K562 (cell line): ENCODE data around the gene UHRF1.
"Not testable (repeated sequence)": the region's sequence is repeated elsewhere in the genome, so short reads cannot be mapped to it uniquely, and the experiment has no call there.

Source experiments
- FOSL1 ChIP-seq: fragments of 200-800 bp; sonication (Bioruptor generic); conservative IDR thresholded peaks from 2 replicates; pipeline ENCODE4 v1.6.1; 2016; ENCODE audit warnings: missing genetic modification characterization, missing compliant biosample characterization
- NR1H2 ChIP-seq: sonication (generic); formaldehyde crosslinking; IDR thresholded peaks from 2 replicates; pipeline ENCODE4 v1.4.0; 2020; ENCODE audit warnings: mild to moderate bottlenecking, missing genetic modification reagents
- NRF1 ChIP-seq, 2 experiments: fragments of 450-650 bp; IDR thresholded peaks in 1 of 2; conservative IDR thresholded peaks in 1 of 2; 2 replicates each; pipeline ENCODE4 v1.6.1; 2014; ENCODE audit warnings: mild to moderate bottlenecking in 2 of 2
- RCOR1 ChIP-seq, 2 experiments: IDR thresholded peaks; 2 replicates each; pipeline ENCODE4 v1.6.1; 2012; ENCODE audit warnings: low read depth in 2 of 2, low read length in 2 of 2, borderline replicate concordance in 1 of 2, improper control_type of control experiment in 1 of 2
- SIN3A ChIP-seq, 2 experiments: fragments of 150-350 bp in 1 of 2; IDR thresholded peaks; 2 replicates each; pipeline ENCODE4 v1.6.1; 2011 to 2016; ENCODE audit warnings: borderline replicate concordance in 2 of 2, low read depth in 2 of 2, low read length in 2 of 2, mild to moderate bottlenecking in 2 of 2, moderate library complexity in 2 of 2; ENCODE audit not compliant: control insufficient read depth in 1 of 2
- TSHZ1 ChIP-seq: fragments of 250-450 bp; sonication (Bioruptor Pico); IDR thresholded peaks from 2 replicates; pipeline ENCODE4 v1.4.0; 2020; ENCODE audit warnings: mild to moderate bottlenecking, moderate library complexity
- ZNF79 ChIP-seq: fragments of 250-450 bp; sonication (Bioruptor Pico); IDR thresholded peaks from 2 replicates; pipeline ENCODE4 v1.4.0; 2020; ENCODE audit warnings: low read depth, mild to moderate bottlenecking, moderate library complexity
- TF ChIP-seq, protein P1 (sequence below), 3 experiments: IDR thresholded peaks in 2 of 3; conservative IDR thresholded peaks in 1 of 3; 2 replicates each; pipeline ENCODE4 v1.5.1; 2011 to 2012; ENCODE audit warnings: low read length in 3 of 3, mild to moderate bottlenecking in 3 of 3, control low read depth in 2 of 3, improper control_type of control experiment in 1 of 3, inconsistent platforms in 1 of 3, low read depth in 1 of 3, mixed read lengths in 1 of 3, moderate library complexity in 1 of 3; ENCODE audit not compliant: insufficient read depth in 2 of 3
- TF ChIP-seq, protein P2 (sequence below): IDR thresholded peaks from 2 replicates; pipeline ENCODE4 v1.6.1; 2016; ENCODE audit warnings: missing genetic modification characterization, missing compliant biosample characterization

- TF ChIP-seq, protein P1, sequence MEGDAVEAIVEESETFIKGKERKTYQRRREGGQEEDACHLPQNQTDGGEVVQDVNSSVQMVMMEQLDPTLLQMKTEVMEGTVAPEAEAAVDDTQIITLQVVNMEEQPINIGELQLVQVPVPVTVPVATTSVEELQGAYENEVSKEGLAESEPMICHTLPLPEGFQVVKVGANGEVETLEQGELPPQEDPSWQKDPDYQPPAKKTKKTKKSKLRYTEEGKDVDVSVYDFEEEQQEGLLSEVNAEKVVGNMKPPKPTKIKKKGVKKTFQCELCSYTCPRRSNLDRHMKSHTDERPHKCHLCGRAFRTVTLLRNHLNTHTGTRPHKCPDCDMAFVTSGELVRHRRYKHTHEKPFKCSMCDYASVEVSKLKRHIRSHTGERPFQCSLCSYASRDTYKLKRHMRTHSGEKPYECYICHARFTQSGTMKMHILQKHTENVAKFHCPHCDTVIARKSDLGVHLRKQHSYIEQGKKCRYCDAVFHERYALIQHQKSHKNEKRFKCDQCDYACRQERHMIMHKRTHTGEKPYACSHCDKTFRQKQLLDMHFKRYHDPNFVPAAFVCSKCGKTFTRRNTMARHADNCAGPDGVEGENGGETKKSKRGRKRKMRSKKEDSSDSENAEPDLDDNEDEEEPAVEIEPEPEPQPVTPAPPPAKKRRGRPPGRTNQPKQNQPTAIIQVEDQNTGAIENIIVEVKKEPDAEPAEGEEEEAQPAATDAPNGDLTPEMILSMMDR (IDR thresholded peaks at IDR 0.05 in 2 of 3, conservative IDR thresholded peaks at IDR 0.05 in 1 of 3; ENCODE audit: insufficient read depth in 2 of 3, low read depth in 1 of 3, low read length in 3 of 3), result not testable (repeated sequence)
- TF ChIP-seq TSHZ1 (CRISPR knock-in tag); NR1H2 (CRISPR knock-in tag); FOSL1; SIN3A (IDR thresholded peaks at IDR 0.05; ENCODE audit: borderline replicate concordance in 2 of 2, control insufficient read depth in 1 of 2, low read depth in 2 of 2, low read length in 2 of 2); ZNF79 (CRISPR knock-in tag); NRF1 (conservative IDR thresholded peaks at IDR 0.05 in 1 of 2, IDR thresholded peaks at IDR 0.05 in 1 of 2); RCOR1 (IDR thresholded peaks at IDR 0.05; ENCODE audit: borderline replicate concordance in 1 of 2, low read depth in 2 of 2, low read length in 2 of 2): not testable (repeated sequence)
- TF ChIP-seq, protein P2, sequence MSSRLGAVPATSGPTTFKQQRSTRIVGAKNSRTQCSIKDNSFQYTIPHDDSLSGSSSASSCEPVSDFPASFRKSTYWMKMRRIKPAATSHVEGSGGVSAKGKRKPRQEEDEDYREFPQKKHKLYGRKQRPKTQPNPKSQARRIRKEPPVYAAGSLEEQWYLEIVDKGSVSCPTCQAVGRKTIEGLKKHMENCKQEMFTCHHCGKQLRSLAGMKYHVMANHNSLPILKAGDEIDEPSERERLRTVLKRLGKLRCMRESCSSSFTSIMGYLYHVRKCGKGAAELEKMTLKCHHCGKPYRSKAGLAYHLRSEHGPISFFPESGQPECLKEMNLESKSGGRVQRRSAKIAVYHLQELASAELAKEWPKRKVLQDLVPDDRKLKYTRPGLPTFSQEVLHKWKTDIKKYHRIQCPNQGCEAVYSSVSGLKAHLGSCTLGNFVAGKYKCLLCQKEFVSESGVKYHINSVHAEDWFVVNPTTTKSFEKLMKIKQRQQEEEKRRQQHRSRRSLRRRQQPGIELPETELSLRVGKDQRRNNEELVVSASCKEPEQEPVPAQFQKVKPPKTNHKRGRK (tag), result not testable (repeated sequence)
Observed at GRCh38 chr19:4882874-4883273, 26.4 kb upstream of the UHRF1 start.
